ENCODE results near the gene TBX1.
"Not testable (repeated sequence)": the region's sequence is repeated elsewhere in the genome, so short reads cannot be mapped to it uniquely, and the experiment has no call there.

The TBX1 gene

DNA sequence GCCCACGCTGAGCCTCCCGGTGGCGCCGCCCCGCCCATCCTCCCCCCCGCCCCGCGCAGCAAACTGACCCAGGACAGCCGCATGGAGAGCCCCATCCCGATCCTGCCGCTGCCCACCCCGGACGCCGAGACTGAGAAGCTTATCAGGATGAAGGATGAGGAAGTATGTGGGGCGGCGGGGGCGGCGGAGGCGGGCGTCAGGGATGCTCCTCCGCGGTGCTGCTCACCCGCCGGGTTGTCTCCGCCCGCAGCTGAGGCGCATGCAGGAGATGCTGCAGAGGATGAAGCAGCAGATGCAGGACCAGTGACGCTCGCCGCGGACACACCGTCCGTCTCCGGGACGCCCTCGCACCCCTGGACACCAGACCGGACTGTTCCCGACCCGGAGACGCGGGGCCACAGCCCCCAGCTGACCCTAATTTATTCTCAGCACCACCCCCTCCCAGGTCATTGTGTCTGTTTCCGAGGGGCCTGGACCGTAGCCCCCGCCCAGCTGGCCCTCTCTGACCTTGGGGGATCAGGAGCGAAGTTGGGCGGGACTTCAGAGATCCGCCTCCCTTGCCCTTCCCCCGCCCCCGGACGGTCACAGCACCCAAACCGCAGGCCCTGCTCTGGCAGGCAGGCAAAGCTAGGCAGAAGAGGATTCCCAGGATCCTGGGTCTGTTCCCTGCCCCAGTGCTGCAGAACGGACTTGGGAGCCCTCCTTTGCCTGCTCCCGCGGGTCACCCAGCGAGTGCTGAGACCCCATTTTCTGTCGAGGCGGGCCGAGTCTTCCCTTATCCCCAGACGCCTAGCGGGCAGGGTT is 38.2 kb upstream of the TBX1 start:
- Histone ChIP-seq H3K27me3 (no peaks in the 10 kb centered on the region), H3K36me3 (no peaks in the 10 kb centered on the region; the same call in 1 of the 2 replicates), H3K9me3 (no peaks in the 10 kb centered on the region), H3K4me3 (ENCODE audit: low read depth, low read length) (no peak overlapping the region), H3K4me1 (no peaks in the 10 kb centered on the region; the same call in 1 of the 2 replicates)
- TF ChIP-seq, protein P1, sequence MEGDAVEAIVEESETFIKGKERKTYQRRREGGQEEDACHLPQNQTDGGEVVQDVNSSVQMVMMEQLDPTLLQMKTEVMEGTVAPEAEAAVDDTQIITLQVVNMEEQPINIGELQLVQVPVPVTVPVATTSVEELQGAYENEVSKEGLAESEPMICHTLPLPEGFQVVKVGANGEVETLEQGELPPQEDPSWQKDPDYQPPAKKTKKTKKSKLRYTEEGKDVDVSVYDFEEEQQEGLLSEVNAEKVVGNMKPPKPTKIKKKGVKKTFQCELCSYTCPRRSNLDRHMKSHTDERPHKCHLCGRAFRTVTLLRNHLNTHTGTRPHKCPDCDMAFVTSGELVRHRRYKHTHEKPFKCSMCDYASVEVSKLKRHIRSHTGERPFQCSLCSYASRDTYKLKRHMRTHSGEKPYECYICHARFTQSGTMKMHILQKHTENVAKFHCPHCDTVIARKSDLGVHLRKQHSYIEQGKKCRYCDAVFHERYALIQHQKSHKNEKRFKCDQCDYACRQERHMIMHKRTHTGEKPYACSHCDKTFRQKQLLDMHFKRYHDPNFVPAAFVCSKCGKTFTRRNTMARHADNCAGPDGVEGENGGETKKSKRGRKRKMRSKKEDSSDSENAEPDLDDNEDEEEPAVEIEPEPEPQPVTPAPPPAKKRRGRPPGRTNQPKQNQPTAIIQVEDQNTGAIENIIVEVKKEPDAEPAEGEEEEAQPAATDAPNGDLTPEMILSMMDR (IDR thresholded peaks at IDR 0.05; ENCODE audit: low read depth, low read length) = no peak
- DNase-seq = no peak

DNA sequence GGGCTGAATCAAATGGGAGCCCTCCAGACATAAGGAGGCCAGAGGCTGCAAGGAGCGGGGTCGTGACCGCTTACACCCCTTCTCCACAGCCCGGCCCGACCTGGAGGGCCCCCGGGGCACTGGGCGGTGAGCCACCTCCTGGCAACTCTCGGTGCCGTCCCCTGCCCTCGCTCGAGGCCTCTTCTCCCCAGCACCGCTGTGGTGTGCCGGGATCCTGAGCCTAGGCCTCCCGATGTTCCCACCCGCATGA is 37.7 kb upstream of the TBX1 start:
- Histone ChIP-seq H3K36me3 (no peaks in the 10 kb centered on the region; the same call in 1 of the 2 replicates), H3K4me1 (no peaks in the 10 kb centered on the region), H3K27me3 (peaks cover 3% of the 10 kb centered on the region; the same call in 1 of the 2 replicates), H3K9me3 (no peaks in the 10 kb centered on the region), H3K4me3 (ENCODE audit: low read depth, low read length) (no peak overlapping the region)
- no peak for DNase-seq
- TF ChIP-seq, protein P1 (IDR thresholded peaks at IDR 0.05; ENCODE audit: low read depth, low read length) = no peak

DNA sequence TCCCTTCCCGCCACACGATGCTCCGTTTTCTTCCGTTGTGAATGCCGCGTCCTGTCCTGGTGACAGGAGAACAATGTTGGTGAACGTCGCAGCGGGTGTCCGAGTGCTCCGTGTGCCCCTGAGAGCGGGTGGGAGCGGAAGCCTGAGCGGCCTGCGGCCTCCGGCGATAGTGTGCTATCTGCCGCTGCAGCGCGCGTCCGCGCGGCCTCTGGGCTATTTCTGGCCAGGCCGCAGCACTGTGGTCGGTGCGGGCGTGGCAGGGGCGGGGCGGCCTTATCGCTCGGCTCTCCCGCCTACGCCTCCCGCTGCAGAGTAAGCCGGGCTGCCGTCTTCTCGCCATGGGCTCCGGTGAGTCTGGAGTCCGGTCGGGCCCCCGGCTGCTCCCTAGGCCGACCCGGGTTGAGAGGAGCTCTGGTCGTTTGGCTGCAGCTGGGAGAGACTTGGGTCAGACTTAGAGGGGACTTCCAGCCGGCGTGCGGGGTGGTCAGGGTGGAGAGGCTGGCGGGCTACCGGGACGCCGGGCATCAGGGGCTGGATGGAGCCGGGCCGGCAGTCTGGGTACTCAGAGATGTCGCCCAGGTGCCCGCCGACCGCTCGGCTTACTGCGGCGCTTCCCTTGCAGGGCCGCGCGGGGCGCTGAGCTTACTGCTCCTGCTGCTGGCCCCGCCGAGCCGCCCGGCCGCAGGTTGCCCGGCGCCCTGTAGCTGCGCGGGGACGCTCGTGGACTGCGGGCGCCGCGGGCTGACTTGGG is 37.2 kb upstream of the TBX1 start, which contains the start of gene GP1BB:
TSS of gene GP1BB (plus strand) at position 308 of the 751 bp plus-strand sequence. CDS start at position 339, 31 bp downstream.
- Histone ChIP-seq H3K27me3 (peaks cover 4% of the 10 kb centered on the region; the same call in 1 of the 2 replicates), H3K4me3 (ENCODE audit: low read depth, low read length) (no peak within 1 kb of the TSS), H3K36me3 (no peaks in the 10 kb centered on the region; the same call in 1 of the 2 replicates), H3K9me3 (no peaks in the 10 kb centered on the region), H3K4me1 (no peaks in the 10 kb centered on the region)
- no peak for DNase-seq
- TF ChIP-seq, protein P1 (IDR thresholded peaks at IDR 0.05; ENCODE audit: low read depth, low read length) = no peak

DNA sequence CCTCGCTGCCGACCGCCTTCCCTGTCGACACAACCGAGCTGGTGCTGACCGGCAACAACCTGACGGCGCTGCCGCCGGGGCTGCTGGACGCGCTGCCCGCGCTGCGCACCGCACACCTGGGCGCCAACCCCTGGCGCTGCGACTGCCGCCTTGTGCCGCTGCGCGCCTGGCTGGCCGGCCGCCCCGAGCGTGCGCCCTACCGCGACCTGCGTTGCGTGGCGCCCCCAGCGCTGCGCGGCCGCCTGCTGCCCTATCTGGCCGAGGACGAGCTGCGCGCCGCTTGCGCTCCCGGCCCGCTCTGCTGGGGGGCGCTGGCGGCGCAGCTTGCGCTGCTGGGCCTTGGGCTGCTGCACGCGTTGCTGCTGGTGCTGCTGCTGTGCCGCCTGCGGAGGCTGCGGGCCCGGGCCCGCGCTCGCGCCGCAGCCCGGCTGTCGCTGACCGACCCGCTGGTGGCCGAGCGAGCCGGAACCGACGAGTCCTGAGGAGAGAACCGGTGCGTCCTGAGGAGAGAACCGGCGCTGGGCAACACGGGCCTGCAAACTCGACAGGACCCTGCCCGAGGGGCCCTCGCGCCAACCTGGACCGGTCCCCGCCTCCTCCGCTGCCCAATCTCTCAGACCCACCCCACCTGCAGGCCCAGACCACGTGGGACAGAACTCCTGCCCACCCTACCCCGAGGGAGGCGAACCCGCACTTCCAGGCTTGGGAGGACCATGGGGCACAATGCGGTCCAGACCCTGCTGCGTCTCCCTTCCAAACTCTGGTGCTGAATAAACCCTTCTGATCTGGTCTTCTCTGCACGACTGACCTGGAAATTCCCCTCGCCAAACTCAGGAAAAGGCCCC is 36.4 kb upstream of the TBX1 start:
- no peaks in the 10 kb centered on the region for H3K9me3 ChIP-seq
- H3K4me3 ChIP-seq (ENCODE audit: low read depth, low read length) = no peak overlapping the region
- TF ChIP-seq, protein P1 (IDR thresholded peaks at IDR 0.05; ENCODE audit: low read depth, low read length) = no peak
- H3K36me3 ChIP-seq = no peaks in the 10 kb centered on the region; the same call in 1 of the 2 replicates
- peaks cover 4% of the 10 kb centered on the region; the same call in 1 of the 2 replicates for H3K27me3 ChIP-seq
- no peak for DNase-seq
- H3K4me1 ChIP-seq = no peaks in the 10 kb centered on the region

DNA sequence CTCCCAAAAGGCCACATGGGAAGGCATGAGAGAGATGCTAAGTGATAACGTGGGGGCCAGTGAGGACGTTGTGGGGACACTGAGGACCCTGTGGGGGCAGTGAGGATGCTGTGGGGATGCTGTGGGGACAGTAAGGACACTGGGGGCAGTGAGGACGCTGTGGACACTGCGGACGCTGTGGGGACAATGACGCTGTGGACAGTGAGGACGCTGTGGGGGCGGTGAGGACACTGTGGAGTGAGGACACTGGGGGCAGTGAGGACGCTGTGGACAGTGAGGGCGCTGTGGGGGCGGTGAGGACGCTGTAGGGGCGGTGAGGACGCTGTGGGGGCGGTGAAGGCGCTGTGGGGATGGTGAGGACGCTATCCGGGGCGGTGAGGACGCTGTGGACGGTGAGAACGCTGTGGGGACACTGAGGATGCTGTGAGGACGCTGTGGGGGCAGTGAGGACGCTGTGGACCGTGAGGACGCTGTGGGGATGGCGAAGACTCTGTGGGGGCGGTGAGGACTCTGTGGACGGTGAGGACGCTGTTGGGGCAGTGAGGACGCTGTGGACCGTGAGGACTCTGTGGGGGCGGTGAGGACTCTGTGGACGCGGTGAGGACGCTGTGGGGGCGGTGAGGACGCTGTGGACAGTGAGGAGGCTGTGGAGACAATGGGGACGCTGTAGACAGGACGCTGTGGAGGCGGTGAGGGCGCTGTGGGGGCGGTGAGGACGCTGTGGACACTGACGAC is 35.5 kb upstream of the TBX1 start:
- Histone ChIP-seq H3K27me3 (peaks cover 4% of the 10 kb centered on the region; the same call in 1 of the 2 replicates), H3K4me1 (no peaks in the 10 kb centered on the region), H3K36me3 (no peaks in the 10 kb centered on the region; the same call in 1 of the 2 replicates), H3K9me3 (no peaks in the 10 kb centered on the region), H3K4me3 (ENCODE audit: low read depth, low read length) (no peak overlapping the region)
- TF ChIP-seq, protein P1 (IDR thresholded peaks at IDR 0.05; ENCODE audit: low read depth, low read length) = no peak
- no peak for DNase-seq

DNA sequence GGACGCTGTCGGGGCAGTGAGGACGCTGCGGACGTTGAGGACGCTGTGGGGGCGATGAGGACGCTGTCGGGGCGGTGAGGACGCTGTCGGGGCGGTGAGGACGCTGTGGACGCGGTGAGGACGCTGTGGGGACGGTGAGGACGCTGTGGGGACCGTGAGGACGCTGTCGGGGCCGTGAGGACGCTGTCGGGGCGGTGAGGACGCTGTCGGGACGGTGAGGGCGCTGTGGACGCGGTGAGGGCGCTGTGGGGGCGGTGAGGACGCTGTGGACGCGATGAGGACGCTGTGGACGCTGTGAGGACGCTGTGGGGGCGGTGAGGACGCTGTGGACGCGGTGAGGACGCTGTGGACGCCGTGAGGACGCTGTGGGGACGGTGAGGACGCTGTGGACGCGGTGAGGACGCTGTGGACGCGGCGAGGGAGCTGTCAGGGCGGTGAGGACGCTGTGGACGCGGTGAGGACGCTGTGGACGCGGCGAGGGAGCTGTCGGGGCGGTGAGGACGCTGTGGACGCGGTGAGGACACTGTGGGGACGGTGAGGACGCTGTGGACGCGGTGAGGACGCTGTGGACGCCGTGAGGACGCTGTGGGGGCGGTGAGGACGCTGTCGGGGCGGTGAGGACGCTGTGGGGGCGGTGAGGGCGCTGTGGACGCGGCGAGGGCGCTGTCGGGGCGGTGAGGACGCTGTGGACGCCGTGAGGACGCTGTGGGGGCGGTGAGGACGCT is 34.4 kb upstream of the TBX1 start:
- H3K27me3 ChIP-seq; DNase-seq; H3K4me3 ChIP-seq (ENCODE audit: low read depth, low read length); H3K36me3 ChIP-seq; H3K4me1 ChIP-seq; H3K9me3 ChIP-seq: not testable (repeated sequence)
